HG02642 (cell line): ENCODE data around the gene PON3.
A peak's percentile ranks its signal among the peaks of the same experiment; 100 is the strongest.

Experiments used
- ATAC-seq: cut with Tn5 transposase; IDR thresholded peaks from one replicate; pipeline ENCODE4 v1.9.1; 2021; ENCODE audit warnings: mild to moderate bottlenecking; ENCODE audit not compliant: unreplicated experiment, poor library complexity

Gene PON3

GRCh38 chr7:95365151-95365550 lies 31.0 kb downstream of the PON3 start:
- ATAC-seq = no peak

GRCh38 chr7:95357623-95358022 lies 38.6 kb downstream of the PON3 start:
- ATAC-seq = no peak

GRCh38 chr7:95342642-95343307 lies 53.4 kb downstream of the PON3 start:
- ATAC-seq = no peak

- ATAC-seq = no peak
Observed at GRCh38 chr7:95342029-95342428, 54.1 kb downstream of the PON3 start.

- ATAC-seq = no peak
Observed at GRCh38 chr7:95340491-95340890, 55.7 kb downstream of the PON3 start.

- no peak for ATAC-seq
Observed at GRCh38 chr7:95338832-95339231, 57.3 kb downstream of the PON3 start.

- no peak for ATAC-seq
Observed at GRCh38 chr7:95335093-95335492, 61.1 kb downstream of the PON3 start.

- no peak for ATAC-seq
Observed at GRCh38 chr7:95334447-95334846, 61.7 kb downstream of the PON3 start.

- ATAC-seq = peak; percentile 33
Observed at GRCh38 chr7:95330961-95331337, 65.2 kb downstream of the PON3 start.

GRCh38 chr7:95330204-95330960 lies 65.8 kb downstream of the PON3 start:
- peak; percentile 95 for ATAC-seq

GRCh38 chr7:95327356-95327755 lies 68.8 kb downstream of the PON3 start:
- no peak for ATAC-seq

- peak; percentile 56 for ATAC-seq
Observed at GRCh38 chr7:95324431-95324830, 71.7 kb downstream of the PON3 start, which contains the start of gene PON1. Gene PON1, minus strand, starts transcription at chr7:95324532. Its CDS starts 57 bp downstream, at chr7:95324475.

GRCh38 chr7:95323410-95324129 lies 72.6 kb downstream of the PON3 start:
- no peak for ATAC-seq

GRCh38 chr7:95322854-95323253 lies 73.3 kb downstream of the PON3 start:
- no peak for ATAC-seq

- ATAC-seq = no peak
Observed at GRCh38 chr7:95322396-95322795, 73.8 kb downstream of the PON3 start.

- ATAC-seq = no peak
Observed at GRCh38 chr7:95321720-95322119, 74.5 kb downstream of the PON3 start.

GRCh38 chr7:95320651-95321050 lies 75.5 kb downstream of the PON3 start:
- no peak for ATAC-seq

GRCh38 chr7:95319570-95319969 lies 76.6 kb downstream of the PON3 start:
- ATAC-seq = no peak

- ATAC-seq = no peak
Observed at GRCh38 chr7:95318501-95319100, 77.6 kb downstream of the PON3 start.

- ATAC-seq = no peak
Observed at GRCh38 chr7:95317966-95318365, 78.2 kb downstream of the PON3 start.

GRCh38 chr7:95317546-95317945 lies 78.6 kb downstream of the PON3 start:
- no peak for ATAC-seq
